Spinal cord (tissue), 10 donors: ENCODE data around the gene CACNA1G. TPM values are rescaled to one million over a fixed set of nuclear protein-coding genes. Genes with fewer than 3 reads are reported as not detected.

Experiments
- DNase-seq, 6 donors: peaks; one replicate each; pipeline versions ENCODE4 v3.0.0 to v3.0.0-alpha.2; 2013 to 2015; ENCODE audit warnings: low spot score in 6 of 6, low read depth in 4 of 6
- H3K27ac ChIP-seq: one replicate; pipeline ENCODE4 v1.5.1; 2013; ENCODE audit warnings: low read depth, low read length, control low read depth
- H3K27me3 ChIP-seq: one replicate; pipeline ENCODE4 v1.6.1; 2013; ENCODE audit warnings: low read length; ENCODE audit not compliant: control insufficient read depth, insufficient read depth
- H3K36me3 ChIP-seq: one replicate; pipeline ENCODE4 v1.6.1; 2013; ENCODE audit warnings: low read length; ENCODE audit not compliant: control insufficient read depth, insufficient read depth
- H3K4me1 ChIP-seq: one replicate; pipeline ENCODE4 v1.6.1; 2013; ENCODE audit warnings: low read length; ENCODE audit not compliant: control insufficient read depth, insufficient read depth
- H3K4me3 ChIP-seq: one replicate; pipeline ENCODE4 v1.5.1; 2013; ENCODE audit warnings: low read depth, low read length, control low read depth
- H3K9me3 ChIP-seq: one replicate; pipeline ENCODE4 v1.6.1; 2013; ENCODE audit warnings: low read length; ENCODE audit not compliant: control insufficient read depth, insufficient read depth
- WGBS: methylation state at CpG from one replicate; pipeline ENCODE4 v1.1.5; 2013; ENCODE audit warnings: missing lambda C conversion rate; ENCODE audit not compliant: insufficient coverage; 5-methylcytosine and 5-hydroxymethylcytosine counted together
- polyA plus RNA-seq, 2 donors: library from polyadenylated mRNA; unstranded; fragments of 120-200 nt; gene quantifications; one replicate each; pipeline ENCODE4 v1.2.1, GENCODE V29; 2013; ENCODE audit not compliant: insufficient read length in 2 of 2
- total RNA-seq, 2 donors: library from RNA; depleted of rRNA in 1 of 2; stranded (reverse); fragments of 120-200 nt in 1 of 2; fragments of >200 nt in 1 of 2; gene quantifications; one replicate each; pipeline versions ENCODE4 v1.2.3 to v1.2.4, GENCODE V29; 2013 to 2014
- donor health status: healthy.

Gene CACNA1G
- total and polyA plus RNA-seq, 4 donors, result 10.6 to 37.6 (median 23.2) TPM

DNA sequence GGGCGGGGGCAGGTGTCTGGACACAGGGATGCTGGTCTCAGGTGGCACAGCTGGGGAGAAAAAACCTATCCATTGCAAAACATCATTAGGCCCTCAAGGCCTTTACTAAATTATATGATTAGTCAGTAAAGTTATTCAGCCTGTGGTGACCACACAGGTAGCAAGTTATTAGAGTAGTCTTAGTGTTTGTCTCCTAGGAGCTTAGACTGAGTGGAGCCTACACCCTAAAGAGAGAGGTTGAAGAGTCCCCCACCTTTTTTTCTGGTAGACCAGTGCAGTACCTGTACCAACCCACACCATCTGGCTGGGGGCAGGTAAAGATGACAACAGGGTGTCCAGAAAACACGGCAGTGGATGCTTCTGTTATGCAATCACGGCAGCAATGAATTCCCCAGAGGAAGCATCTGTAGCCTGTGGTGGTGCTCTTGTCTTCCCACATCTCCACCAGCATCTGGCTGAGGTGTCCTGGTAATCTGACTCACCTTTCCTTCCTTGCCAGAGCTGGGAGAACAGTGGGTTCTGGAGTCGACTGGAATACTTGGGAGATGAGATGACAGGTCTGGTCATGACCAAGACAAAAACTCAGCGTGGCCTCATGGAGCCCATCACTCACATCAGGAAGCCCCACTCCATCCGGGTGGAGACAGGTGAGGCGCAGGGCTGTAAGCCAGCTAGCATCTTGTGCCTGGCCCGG lies 41.2 kb upstream of the CACNA1G start:
- Histone ChIP-seq H3K4me1 (peaks cover 17% of the 10 kb centered on the region), H3K4me3 (no peak overlapping the region), H3K36me3 (no peaks in the 10 kb centered on the region), H3K27ac (no peak overlapping the region), H3K9me3 (no peaks in the 10 kb centered on the region), H3K27me3 (no peaks in the 10 kb centered on the region)
- no peak for DNase-seq
- WGBS, result 92% methylated on average over 4 of the region's 8 CpGs

GRCh38 chr17:50520483-50520882 lies 40.0 kb upstream of the CACNA1G start:
- no peak overlapping the region for H3K27ac ChIP-seq
- DNase-seq, result no peak
- no peaks in the 10 kb centered on the region for H3K27me3 ChIP-seq
- no peak overlapping the region for H3K4me3 ChIP-seq
- H3K36me3 ChIP-seq, result no peaks in the 10 kb centered on the region
- 100% methylated on average over 1 of the region's 2 CpGs for WGBS
- H3K4me1 ChIP-seq, result peaks cover 12% of the 10 kb centered on the region
- H3K9me3 ChIP-seq, result no peaks in the 10 kb centered on the region

- H3K36me3 ChIP-seq, result no peaks in the 10 kb centered on the region
- H3K27me3 ChIP-seq, result no peaks in the 10 kb centered on the region
- 74% methylated on average over 2 of the region's 2 CpGs for WGBS
- DNase-seq, result no peak
- H3K27ac ChIP-seq, result no peak overlapping the region
- H3K4me3 ChIP-seq, result no peak overlapping the region
- peaks cover 12% of the 10 kb centered on the region for H3K4me1 ChIP-seq
- no peaks in the 10 kb centered on the region for H3K9me3 ChIP-seq
These were observed 39.0 kb upstream of the CACNA1G start for GRCh38 chr17:50521514-50521913.

DNA sequence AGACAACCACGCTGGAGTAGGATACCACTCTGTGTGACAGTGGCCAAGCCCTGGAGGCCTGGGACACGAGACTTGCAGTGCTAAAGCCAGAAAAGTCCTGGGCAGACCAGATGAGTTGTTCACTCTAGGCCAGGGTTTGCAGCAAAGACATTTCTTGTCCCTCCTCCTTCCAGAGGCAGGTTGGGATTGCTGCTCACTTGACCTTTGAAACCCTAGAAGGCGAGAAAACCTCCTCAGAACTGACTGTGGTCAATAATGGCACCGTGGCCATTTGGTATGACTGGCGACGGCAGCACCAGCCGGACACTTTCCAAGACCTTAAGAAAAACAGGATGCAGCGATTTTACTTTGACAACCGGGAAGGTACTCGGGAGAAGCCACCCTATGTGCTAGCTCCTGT lies 37.7 kb upstream of the CACNA1G start:
- Histone ChIP-seq H3K27me3 (no peaks in the 10 kb centered on the region), H3K9me3 (no peaks in the 10 kb centered on the region), H3K4me1 (peaks cover 16% of the 10 kb centered on the region), H3K27ac (no peak overlapping the region), H3K4me3 (no peak overlapping the region), H3K36me3 (no peaks in the 10 kb centered on the region)
- DNase-seq, result no peak
- 94% methylated on average over 10 of the region's 10 CpGs for WGBS

GRCh38 chr17:50523208-50523607 lies 37.3 kb upstream of the CACNA1G start:
- Histone ChIP-seq H3K27me3 (no peaks in the 10 kb centered on the region), H3K4me3 (no peak overlapping the region), H3K9me3 (no peaks in the 10 kb centered on the region), H3K36me3 (no peaks in the 10 kb centered on the region), H3K4me1 (peaks cover 12% of the 10 kb centered on the region), H3K27ac (no peak overlapping the region)
- DNase-seq, result no peak
- WGBS, result 92% methylated on average over 2 of the region's 2 CpGs

DNA sequence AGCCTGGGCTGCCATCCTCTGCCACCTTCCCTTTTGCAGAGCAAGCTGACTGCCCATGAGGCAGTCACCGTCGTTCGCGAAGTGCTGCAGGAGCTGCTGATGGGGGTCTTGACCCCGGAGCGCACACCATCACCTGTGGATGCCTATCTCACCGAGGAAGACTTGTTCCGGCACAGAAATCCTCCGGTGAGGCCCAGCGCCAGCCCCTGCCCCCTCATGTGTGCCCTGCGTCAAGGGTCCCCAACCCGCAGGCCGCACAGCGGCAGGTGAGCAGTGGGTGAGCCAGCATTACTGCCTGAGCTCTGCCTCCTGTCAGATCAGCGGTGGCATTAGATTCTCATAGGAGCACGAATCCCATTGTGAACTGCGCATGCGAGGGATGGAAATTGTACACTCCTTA lies 35.7 kb upstream of the CACNA1G start:
- H3K4me1 ChIP-seq, result peaks cover 5% of the 10 kb centered on the region
- 92% methylated on average over 14 of the region's 18 CpGs for WGBS
- H3K27me3 ChIP-seq, result no peaks in the 10 kb centered on the region
- H3K27ac ChIP-seq, result no peak overlapping the region
- H3K36me3 ChIP-seq, result no peaks in the 10 kb centered on the region
- no peaks in the 10 kb centered on the region for H3K9me3 ChIP-seq
- no peak for DNase-seq
- no peak overlapping the region for H3K4me3 ChIP-seq

- Histone ChIP-seq H3K4me1 (peaks cover 7% of the 10 kb centered on the region), H3K27ac (no peak overlapping the region), H3K4me3 (no peak overlapping the region), H3K9me3 (no peaks in the 10 kb centered on the region), H3K36me3 (no peaks in the 10 kb centered on the region), H3K27me3 (peaks cover 13% of the 10 kb centered on the region)
- 34% methylated on average over 4 of the region's 5 CpGs for WGBS
- DNase-seq, result peak in 1 of 6 donors; percentile 29
These were observed 33.3 kb upstream of the CACNA1G start for GRCh38 chr17:50527155-50527762.

DNA sequence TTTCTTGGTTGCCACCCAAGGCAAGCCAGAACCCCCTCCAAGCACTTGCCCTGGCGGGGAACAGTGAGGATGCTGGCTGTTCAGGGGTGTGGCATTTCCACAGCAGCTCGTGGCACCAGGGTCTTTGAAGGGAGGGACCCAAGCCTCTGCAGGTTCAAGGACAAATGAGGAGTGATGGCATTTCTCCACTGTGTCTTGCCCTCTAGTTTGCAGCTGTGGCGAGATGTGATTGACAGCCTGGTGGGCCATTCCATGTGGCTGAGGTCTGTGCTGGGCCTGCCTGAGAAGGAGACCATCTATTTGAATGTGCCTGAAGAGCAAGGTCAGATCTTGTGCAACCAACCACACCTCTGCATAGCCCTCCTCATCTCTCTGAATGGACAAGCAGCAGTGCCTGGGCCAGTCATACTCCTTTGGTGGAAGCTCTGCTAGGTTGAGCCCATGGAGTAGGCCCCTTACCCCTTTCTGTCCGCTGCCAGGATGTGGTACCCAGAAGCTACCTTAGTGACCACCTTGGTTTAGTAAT lies 32.5 kb upstream of the CACNA1G start:
- Histone ChIP-seq H3K9me3 (no peaks in the 10 kb centered on the region), H3K27ac (no peak overlapping the region), H3K27me3 (peaks cover 21% of the 10 kb centered on the region), H3K4me1 (peaks cover 14% of the 10 kb centered on the region), H3K36me3 (no peaks in the 10 kb centered on the region), H3K4me3 (no peak overlapping the region)
- 61% methylated on average over 3 of the region's 4 CpGs for WGBS
- no peak for DNase-seq

DNA sequence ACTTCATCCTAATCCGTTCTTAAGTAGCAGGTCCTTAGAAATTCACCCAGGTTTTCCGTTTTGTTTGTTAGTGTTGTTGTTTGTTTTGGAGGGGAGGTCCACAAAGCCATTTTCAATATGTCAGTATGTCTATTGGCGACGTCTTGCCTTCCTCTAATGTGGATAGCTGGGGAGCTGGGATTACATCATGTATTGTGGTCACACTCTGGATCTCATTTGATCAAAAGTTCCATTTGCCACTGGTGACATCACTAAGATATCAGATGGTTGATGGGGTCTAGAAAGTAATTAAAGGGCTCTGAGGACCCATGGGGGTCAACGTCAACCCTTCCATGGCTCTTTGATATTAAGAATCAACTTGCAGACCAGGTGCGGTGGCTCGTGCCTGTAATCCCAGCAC lies 30.7 kb upstream of the CACNA1G start:
- peaks cover 31% of the 10 kb centered on the region for H3K4me1 ChIP-seq
- no peaks in the 10 kb centered on the region for H3K36me3 ChIP-seq
- WGBS, result 91% methylated on average over 7 of the region's 7 CpGs
- H3K27me3 ChIP-seq, result peaks cover 28% of the 10 kb centered on the region
- no peak overlapping the region for H3K27ac ChIP-seq
- H3K9me3 ChIP-seq, result no peaks in the 10 kb centered on the region
- DNase-seq, result no peak
- H3K4me3 ChIP-seq, result no peak overlapping the region
